ENCODE data around the gene SPSB1.

SPSB1 gene

GRCh38 chr1:9292361-9293240 lies at the start of gene SPSB1:
SPSB1 (plus strand) TSS chr1:9292894; CDS start chr1:9355892, 62,998 bp downstream.
- DNase-seq (ENCODE audit: low read depth) = no peak

DNA sequence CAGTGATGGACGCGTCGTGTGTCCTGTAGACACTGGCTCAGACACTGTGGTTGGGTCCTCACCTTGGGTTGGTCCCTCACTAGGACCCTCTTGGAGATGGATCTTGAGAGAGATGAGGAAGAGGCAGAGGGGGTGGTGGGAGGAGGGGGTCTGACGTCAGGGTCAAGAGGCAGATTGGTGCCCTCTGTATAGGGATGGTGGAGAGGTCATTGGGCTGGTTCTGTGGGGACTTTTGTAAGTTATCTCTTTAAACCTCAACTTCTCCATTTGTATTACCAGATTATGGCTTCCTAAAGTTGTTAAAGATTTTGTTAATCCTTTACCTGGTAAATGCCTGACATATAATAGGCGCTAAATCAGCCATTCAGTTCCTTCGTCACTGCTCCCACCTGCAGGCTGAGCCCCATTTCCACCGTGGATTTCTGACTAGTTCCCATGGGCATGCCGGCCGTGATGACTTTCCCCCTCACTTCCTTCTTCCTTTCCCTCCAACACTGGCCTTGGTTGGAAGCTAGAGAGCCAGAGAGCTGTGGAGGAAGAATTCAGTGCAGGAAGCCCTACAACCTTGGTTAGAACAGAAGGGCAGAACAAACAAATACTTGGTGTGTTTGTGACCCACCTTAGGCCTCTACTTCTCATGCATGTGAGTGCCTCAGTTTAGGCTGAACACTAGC lies 49.5 kb upstream of the SPSB1 start:
- DNase-seq (ENCODE audit: low read depth) = no peak

GRCh38 chr1:9244501-9245229 lies 48.0 kb upstream of the SPSB1 start:
- no peak for DNase-seq (ENCODE audit: low read depth)

DNA sequence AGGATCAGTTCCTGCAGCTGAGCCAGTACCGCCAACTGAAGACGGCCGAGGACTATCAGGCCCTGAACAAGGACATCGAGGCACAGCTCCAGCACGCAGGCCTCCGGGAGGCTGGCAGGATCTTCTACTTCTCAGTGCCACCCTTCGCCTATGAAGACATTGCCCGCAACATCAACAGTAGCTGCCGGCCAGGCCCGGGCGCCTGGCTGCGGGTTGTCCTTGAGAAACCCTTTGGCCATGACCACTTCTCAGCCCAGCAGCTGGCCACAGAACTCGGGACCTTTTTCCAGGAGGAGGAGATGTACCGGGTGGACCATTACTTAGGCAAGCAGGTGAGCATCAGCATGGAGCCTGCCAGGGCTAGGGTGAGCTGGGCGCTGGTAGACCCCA lies 47.5 kb upstream of the SPSB1 start:
- DNase-seq (ENCODE audit: low read depth) = no peak

DNA sequence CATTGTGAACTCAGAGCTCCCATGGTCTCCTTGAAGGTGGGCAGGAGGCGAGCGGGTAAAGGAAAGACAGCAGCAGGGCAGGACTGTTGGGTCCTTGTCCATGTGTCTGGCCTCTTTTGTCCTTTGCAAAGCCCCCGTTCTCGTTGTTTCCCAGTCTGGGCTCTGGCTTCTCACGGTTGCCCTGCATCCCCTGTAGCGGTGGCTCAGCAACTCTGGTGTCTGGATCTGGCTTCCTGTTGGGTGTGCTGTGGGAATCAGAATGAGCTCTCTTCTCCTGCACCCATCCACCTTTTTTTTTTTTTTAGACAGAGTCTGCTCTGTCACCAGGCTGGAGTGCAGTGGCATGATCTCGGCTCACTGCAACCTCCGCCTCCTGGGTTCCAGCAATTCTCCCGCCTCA lies 47.0 kb upstream of the SPSB1 start:
- no peak for DNase-seq (ENCODE audit: low read depth)

- no peak for DNase-seq (ENCODE audit: low read depth)
Observed at GRCh38 chr1:9246215-9246614, 46.5 kb upstream of the SPSB1 start.

- no peak for DNase-seq (ENCODE audit: low read depth)
Observed at GRCh38 chr1:9246841-9247785, 45.6 kb upstream of the SPSB1 start.

DNA sequence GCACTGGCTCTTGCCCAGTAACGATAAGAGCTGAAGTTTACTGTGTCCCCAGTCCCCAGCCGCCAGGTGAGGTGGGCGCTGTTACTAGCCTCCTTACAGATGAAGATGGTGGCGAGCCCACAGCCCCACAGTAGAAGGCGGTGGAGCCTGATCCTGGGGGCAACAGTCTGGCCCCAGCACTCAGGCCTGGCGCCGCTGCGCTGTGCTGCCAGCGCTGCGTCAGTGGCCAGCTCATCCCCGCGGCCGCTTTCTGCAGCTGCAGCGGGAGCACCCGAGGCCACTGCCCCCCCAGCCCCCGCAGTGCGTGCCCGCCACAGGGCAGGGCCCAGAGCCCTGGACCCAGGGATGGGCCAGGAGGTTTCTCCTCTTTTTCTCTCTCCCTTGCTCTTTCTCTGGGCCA lies 44.8 kb upstream of the SPSB1 start:
- DNase-seq (ENCODE audit: low read depth) = no peak

- no peak for DNase-seq (ENCODE audit: low read depth)
Observed at GRCh38 chr1:9248341-9249262, 44.1 kb upstream of the SPSB1 start.

GRCh38 chr1:9249263-9249533 lies 43.5 kb upstream of the SPSB1 start:
- no peak for DNase-seq (ENCODE audit: low read depth)

DNA sequence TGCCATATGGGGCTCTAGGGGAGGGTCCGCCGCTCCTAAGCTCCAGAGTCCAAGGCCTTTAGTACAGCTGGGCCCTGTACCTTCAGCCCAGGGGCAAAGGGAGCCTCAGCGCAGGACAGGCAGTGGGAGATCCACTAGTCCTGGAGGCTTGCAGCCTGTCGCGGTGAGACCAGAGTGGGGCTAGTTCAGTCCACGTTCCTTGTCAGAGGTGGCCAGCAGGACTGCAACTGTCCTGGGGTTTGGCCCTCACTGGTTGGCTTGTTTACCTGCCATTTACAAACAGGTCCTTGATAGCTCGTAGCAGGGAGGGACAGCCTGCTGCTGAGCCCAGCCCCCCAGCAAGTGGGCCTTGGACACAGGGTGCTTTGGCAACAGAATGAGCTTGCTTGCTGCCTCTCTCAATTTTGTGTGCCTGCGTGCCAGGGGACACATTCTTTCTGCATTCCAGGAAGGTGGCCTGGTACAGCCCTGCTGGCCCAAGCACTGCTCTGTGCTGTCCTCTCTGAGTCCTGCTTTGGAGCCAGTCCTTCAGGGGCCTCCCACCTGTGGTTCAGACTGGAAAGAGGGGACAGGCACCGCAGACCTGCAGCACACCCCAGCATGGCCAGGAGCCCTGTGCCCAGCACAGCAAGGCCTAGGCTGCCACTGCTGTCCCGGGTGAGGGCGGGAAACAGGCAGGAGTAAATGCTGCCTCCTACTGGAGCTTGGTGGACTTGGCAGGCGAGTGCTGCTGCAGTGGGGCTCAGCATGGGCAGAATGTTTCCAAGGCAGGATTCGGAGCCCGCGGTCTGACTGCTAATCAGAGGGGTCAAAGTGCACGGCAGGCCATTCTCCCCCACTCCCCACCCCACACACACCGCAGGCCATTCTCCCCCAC lies 42.9 kb upstream of the SPSB1 start:
- no peak for DNase-seq (ENCODE audit: low read depth)

DNA sequence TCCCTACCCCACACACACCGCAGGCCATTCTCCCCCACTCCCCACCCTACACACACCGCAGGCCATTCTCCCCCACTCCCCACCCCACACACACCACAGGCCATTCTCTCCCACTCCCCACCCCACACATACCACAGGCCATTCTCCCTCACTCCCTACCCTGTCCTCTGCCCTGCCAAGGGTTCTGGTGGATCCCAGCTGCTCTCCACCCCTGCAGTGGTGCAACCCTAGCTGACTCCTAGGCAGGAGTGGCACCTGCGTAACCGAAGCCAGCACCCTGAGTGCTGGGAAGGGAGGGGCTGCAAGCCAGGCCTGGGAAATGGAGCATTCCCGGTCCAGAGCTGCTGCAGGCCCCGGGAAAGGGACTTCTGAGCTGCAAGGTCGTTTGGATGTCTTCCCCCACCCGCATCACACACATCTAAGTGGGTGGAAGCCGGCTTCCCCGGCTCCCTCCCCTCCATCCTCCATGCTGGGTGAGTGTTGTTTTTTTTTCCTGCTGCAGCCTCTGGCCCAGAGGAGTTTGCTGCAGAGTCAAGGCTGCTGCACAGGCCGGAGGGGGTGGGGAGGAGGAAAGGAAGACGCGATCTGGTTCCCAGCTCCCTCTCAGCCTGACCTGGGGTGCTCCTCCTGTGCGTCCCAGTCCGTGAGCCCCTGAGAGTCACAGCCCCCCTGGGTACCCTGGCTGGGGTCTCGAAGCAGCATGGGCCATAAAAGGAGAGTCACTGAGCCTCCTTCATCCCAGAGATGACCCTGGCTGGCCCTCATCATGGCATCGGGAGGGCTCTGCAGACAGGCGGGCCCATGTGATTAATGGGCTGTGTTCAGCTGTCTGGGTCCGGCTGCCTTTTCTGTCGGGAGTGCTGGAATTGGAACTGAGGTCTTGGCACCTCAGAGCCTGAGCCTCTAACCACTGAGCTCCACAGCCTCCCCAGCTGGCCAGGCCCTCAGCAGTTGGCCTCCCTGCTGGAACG lies 42.0 kb upstream of the SPSB1 start:
- no peak for DNase-seq (ENCODE audit: low read depth)

GRCh38 chr1:9251501-9251900 lies 41.2 kb upstream of the SPSB1 start:
- DNase-seq (ENCODE audit: low read depth) = no peak

GRCh38 chr1:9253004-9253403 lies 39.7 kb upstream of the SPSB1 start:
- no peak for DNase-seq (ENCODE audit: low read depth)

DNA sequence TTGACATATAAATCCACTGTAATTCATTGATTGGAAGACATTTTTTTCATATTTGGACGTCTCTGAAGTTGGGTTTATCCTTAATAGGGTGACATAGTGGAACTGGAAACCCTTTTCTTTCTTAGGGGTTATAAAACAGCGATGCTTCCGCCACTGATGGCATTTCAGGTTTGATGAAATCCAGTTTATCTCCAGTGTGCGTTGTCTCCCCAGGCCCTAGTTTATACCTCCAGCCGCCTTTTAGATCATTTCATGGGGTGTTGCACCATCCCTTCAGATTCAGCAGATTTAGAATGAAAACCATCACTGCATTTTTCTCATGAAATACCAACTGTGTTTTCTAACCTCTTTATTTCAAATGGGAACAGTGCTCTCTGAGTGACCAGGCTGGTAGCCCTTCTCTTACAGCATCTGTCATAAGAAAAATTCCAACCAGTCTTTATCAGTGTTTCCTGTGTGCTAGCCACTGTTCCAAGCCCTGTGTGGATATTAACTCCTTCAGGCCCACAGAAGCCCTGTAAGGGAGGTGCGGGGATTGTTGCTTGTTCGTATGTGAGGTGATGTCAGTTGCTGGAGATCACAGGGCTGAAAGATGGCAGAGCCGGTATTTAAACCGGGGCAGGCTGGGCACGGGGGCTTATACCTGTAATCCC lies 39.1 kb upstream of the SPSB1 start:
- no peak for DNase-seq (ENCODE audit: low read depth)

GRCh38 chr1:9256332-9256731 lies 36.4 kb upstream of the SPSB1 start:
- DNase-seq (ENCODE audit: low read depth) = no peak

DNA sequence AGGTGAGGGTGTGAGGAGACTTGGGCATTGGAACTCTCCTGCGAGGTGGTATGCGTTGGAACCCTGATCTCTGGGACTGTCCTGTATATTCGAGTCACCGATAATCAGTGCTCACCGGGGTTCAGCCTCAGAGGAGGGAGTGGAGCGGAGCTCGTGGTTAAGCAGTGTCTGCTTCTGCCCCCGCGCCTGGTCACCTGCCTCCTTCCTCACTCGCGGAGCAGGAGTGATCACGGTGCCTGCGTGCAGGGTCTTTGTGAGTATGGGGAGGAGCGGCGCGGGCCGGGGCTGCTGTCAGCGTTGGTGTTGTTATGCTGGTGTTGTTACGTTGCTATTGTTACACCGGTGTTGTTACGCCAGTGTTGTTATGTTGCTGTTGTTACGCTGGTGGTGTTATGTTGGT lies 34.8 kb upstream of the SPSB1 start:
- DNase-seq (ENCODE audit: low read depth) = no peak

DNA sequence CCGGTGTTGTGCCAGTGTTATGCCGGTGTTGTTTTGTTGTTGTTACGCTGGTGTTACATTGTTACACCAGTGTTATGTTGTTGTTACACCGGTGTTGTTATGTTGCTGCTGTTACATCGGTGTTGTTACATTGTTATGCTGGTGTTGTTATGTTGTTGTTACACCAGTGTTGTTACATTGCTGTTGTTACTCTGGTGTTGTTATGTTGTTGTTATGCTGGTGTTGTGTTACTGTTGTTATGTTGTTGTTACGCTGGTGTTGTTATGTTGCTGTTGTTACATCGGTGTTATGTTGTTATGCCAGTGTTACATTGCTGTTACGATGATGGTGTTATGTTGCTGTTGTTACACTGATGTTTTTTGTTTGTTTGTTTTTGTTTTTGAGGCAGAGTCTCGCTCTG lies 34.1 kb upstream of the SPSB1 start:
- DNase-seq (ENCODE audit: low read depth) = no peak
